ENCODE data around the gene FAM72A.
"Not testable (repeated sequence)": the region's sequence is repeated elsewhere in the genome, so short reads cannot be mapped to it uniquely, and the experiment has no call there.

FAM72A gene

GRCh38 chr1:206210802-206211201 is 8.2 kb upstream of the FAM72A start:
- H3K4ac ChIP-seq (ENCODE audit: low read depth in 1 of 2, low read length in 2 of 2); H2AK5ac ChIP-seq (ENCODE audit: low read length, severe bottlenecking); H2BK12ac ChIP-seq (ENCODE audit: low read length in 2 of 2); DNase-seq; H3K36me3 ChIP-seq (ENCODE audit: control insufficient read depth in 1 of 2, insufficient read depth in 2 of 2, low read depth in 1 of 2, low read length in 2 of 2); H2BK15ac ChIP-seq (ENCODE audit: low read depth, poor library complexity, severe bottlenecking); H3K18ac ChIP-seq (ENCODE audit: low read depth in 1 of 2, low read length in 2 of 2); H3K9ac ChIP-seq (ENCODE audit: low read length); H2BK120ac ChIP-seq (ENCODE audit: low read depth, low read length); H3K14ac ChIP-seq (ENCODE audit: low read length in 2 of 2); H3K27me3 ChIP-seq (ENCODE audit: control insufficient read depth in 1 of 2, insufficient read depth in 1 of 2, low read length in 2 of 2); H3K4me1 ChIP-seq (ENCODE audit: control insufficient read depth, insufficient read depth, low read depth, low read length); H4K8ac ChIP-seq (ENCODE audit: low read length); H4K91ac ChIP-seq (ENCODE audit: low read length); H3K27ac ChIP-seq (ENCODE audit: low read length, poor library complexity, severe bottlenecking); H2AFZ ChIP-seq (ENCODE audit: low read depth, low read length); H3K9me3 ChIP-seq (ENCODE audit: control insufficient read depth, low read length); H3K4me2 ChIP-seq (ENCODE audit: low read length, poor library complexity, severe bottlenecking); H2BK5ac ChIP-seq (ENCODE audit: low read depth, low read length, poor library complexity, severe bottlenecking); H3K23ac ChIP-seq (ENCODE audit: low read length in 2 of 2); H3K79me1 ChIP-seq (replicated peaks; ENCODE audit: low read length, poor library complexity, severe bottlenecking); H3K4me3 ChIP-seq (ENCODE audit: insufficient read depth in 1 of 2, low read depth in 1 of 2, low read length in 2 of 2): not testable (repeated sequence)
- WGBS: no CpG with 5 or more reads among the region's 1 CpG

- not testable (repeated sequence) for H3K27ac ChIP-seq (ENCODE audit: low read length, poor library complexity, severe bottlenecking); H2BK120ac ChIP-seq (ENCODE audit: low read depth, low read length); H4K91ac ChIP-seq (ENCODE audit: low read length); H2BK12ac ChIP-seq (ENCODE audit: low read length in 2 of 2); H2BK5ac ChIP-seq (ENCODE audit: low read depth, low read length, poor library complexity, severe bottlenecking); H3K9me3 ChIP-seq (ENCODE audit: control insufficient read depth, low read length); H3K18ac ChIP-seq (ENCODE audit: low read depth in 1 of 2, low read length in 2 of 2); H2AK5ac ChIP-seq (ENCODE audit: low read length, severe bottlenecking); H3K14ac ChIP-seq (ENCODE audit: low read length in 2 of 2); H3K23ac ChIP-seq (ENCODE audit: low read length in 2 of 2); H3K36me3 ChIP-seq (ENCODE audit: control insufficient read depth in 1 of 2, insufficient read depth in 2 of 2, low read depth in 1 of 2, low read length in 2 of 2); H3K27me3 ChIP-seq (ENCODE audit: control insufficient read depth in 1 of 2, insufficient read depth in 1 of 2, low read length in 2 of 2); H3K4ac ChIP-seq (ENCODE audit: low read depth in 1 of 2, low read length in 2 of 2); H3K79me1 ChIP-seq (replicated peaks; ENCODE audit: low read length, poor library complexity, severe bottlenecking); DNase-seq; H3K4me1 ChIP-seq (ENCODE audit: control insufficient read depth, insufficient read depth, low read depth, low read length); H2AFZ ChIP-seq (ENCODE audit: low read depth, low read length); H2BK15ac ChIP-seq (ENCODE audit: low read depth, poor library complexity, severe bottlenecking); H3K4me2 ChIP-seq (ENCODE audit: low read length, poor library complexity, severe bottlenecking); H4K8ac ChIP-seq (ENCODE audit: low read length)
- peak overlapping the region; percentile 55 for H3K9ac ChIP-seq (ENCODE audit: low read length)
- WGBS: no CpG with 5 or more reads among the region's 31 CpGs
- peak overlapping the region in 1 of 2 experiments; percentile 63 for H3K4me3 ChIP-seq (ENCODE audit: insufficient read depth in 1 of 2, low read depth in 1 of 2, low read length in 2 of 2)
Observed at GRCh38 chr1:206205569-206205968, 2.9 kb upstream of the FAM72A start.

GRCh38 chr1:206204871-206205270 is 2.2 kb upstream of the FAM72A start:
- Histone ChIP-seq H3K4me3 (ENCODE audit: insufficient read depth in 1 of 2, low read depth in 1 of 2, low read length in 2 of 2) (peak overlapping the region; percentile 54 to 65), H3K9ac (ENCODE audit: low read length) (peak overlapping the region; percentile 76), H3K18ac (ENCODE audit: low read depth in 1 of 2, low read length in 2 of 2) (peak overlapping the region in 1 of 2 experiments; percentile 52), H3K4me2 (ENCODE audit: low read length, poor library complexity, severe bottlenecking) (peak overlapping the region; percentile 50)
- H2AK5ac ChIP-seq (ENCODE audit: low read length, severe bottlenecking); H2BK5ac ChIP-seq (ENCODE audit: low read depth, low read length, poor library complexity, severe bottlenecking); H3K4ac ChIP-seq (ENCODE audit: low read depth in 1 of 2, low read length in 2 of 2); H2BK120ac ChIP-seq (ENCODE audit: low read depth, low read length); H4K91ac ChIP-seq (ENCODE audit: low read length); H3K14ac ChIP-seq (ENCODE audit: low read length in 2 of 2); H3K36me3 ChIP-seq (ENCODE audit: control insufficient read depth in 1 of 2, insufficient read depth in 2 of 2, low read depth in 1 of 2, low read length in 2 of 2); H3K4me1 ChIP-seq (ENCODE audit: control insufficient read depth, insufficient read depth, low read depth, low read length); H2AFZ ChIP-seq (ENCODE audit: low read depth, low read length); H2BK15ac ChIP-seq (ENCODE audit: low read depth, poor library complexity, severe bottlenecking); H3K9me3 ChIP-seq (ENCODE audit: control insufficient read depth, low read length); H4K8ac ChIP-seq (ENCODE audit: low read length); H3K27me3 ChIP-seq (ENCODE audit: control insufficient read depth in 1 of 2, insufficient read depth in 1 of 2, low read length in 2 of 2); H2BK12ac ChIP-seq (ENCODE audit: low read length in 2 of 2); H3K79me1 ChIP-seq (replicated peaks; ENCODE audit: low read length, poor library complexity, severe bottlenecking); H3K27ac ChIP-seq (ENCODE audit: low read length, poor library complexity, severe bottlenecking); H3K23ac ChIP-seq (ENCODE audit: low read length in 2 of 2): not testable (repeated sequence)
- 0% methylated on average over 1 of the region's 25 CpGs for WGBS
- DNase-seq: peak; percentile 32

GRCh38 chr1:206204159-206204511 is 1.5 kb upstream of the FAM72A start:
- not testable (repeated sequence) for H3K27me3 ChIP-seq (ENCODE audit: control insufficient read depth in 1 of 2, insufficient read depth in 1 of 2, low read length in 2 of 2); H3K79me1 ChIP-seq (replicated peaks; ENCODE audit: low read length, poor library complexity, severe bottlenecking); H3K23ac ChIP-seq (ENCODE audit: low read length in 2 of 2); H2BK5ac ChIP-seq (ENCODE audit: low read depth, low read length, poor library complexity, severe bottlenecking); H3K4ac ChIP-seq (ENCODE audit: low read depth in 1 of 2, low read length in 2 of 2); H2AFZ ChIP-seq (ENCODE audit: low read depth, low read length); H3K18ac ChIP-seq (ENCODE audit: low read depth in 1 of 2, low read length in 2 of 2); H4K8ac ChIP-seq (ENCODE audit: low read length); H3K9me3 ChIP-seq (ENCODE audit: control insufficient read depth, low read length); H2AK5ac ChIP-seq (ENCODE audit: low read length, severe bottlenecking); H2BK120ac ChIP-seq (ENCODE audit: low read depth, low read length); H3K4me2 ChIP-seq (ENCODE audit: low read length, poor library complexity, severe bottlenecking); H4K91ac ChIP-seq (ENCODE audit: low read length); DNase-seq; H2BK15ac ChIP-seq (ENCODE audit: low read depth, poor library complexity, severe bottlenecking); H3K4me1 ChIP-seq (ENCODE audit: control insufficient read depth, insufficient read depth, low read depth, low read length); H3K36me3 ChIP-seq (ENCODE audit: control insufficient read depth in 1 of 2, insufficient read depth in 2 of 2, low read depth in 1 of 2, low read length in 2 of 2); H3K14ac ChIP-seq (ENCODE audit: low read length in 2 of 2); H2BK12ac ChIP-seq (ENCODE audit: low read length in 2 of 2)
- Histone ChIP-seq H3K4me3 (ENCODE audit: insufficient read depth in 1 of 2, low read depth in 1 of 2, low read length in 2 of 2) (peak overlapping the region; percentile 59 to 62), H3K27ac (ENCODE audit: low read length, poor library complexity, severe bottlenecking) (peak overlapping the region; percentile 54), H3K9ac (ENCODE audit: low read length) (peak overlapping the region; percentile 65)
- WGBS: no CpG with 5 or more reads among the region's 25 CpGs
